SU-DHL-6 (cell line): ENCODE measurements around the gene PRPF18.

Source experiments
- CTCF ChIP-seq: fragments of 200-600 bp; sonication (generic); IDR thresholded peaks from one replicate; pipeline ENCODE4 v1.5.1; 2017; ENCODE audit warnings: antibody characterized with exemption, mild to moderate bottlenecking, low read length, moderate library complexity; ENCODE audit not compliant: insufficient read depth, poor library complexity, severe bottlenecking
- EZH2phosphoT487 ChIP-seq: fragments of 200-600 bp; sonication (generic), shearing (Covaris generic); conservative IDR thresholded peaks from 2 replicates; pipeline ENCODE4 v1.6.1; 2018; ENCODE audit warnings: mild to moderate bottlenecking, antibody characterized with exemption, low read length, moderate library complexity, mixed read lengths

GRCh38 chr10:13624630-13625029 is 37.9 kb downstream of the PRPF18 start:
- no peak for TF ChIP-seq CTCF
- no peak for TF ChIP-seq EZH2phosphoT487
